HG03558 (cell line): Measurements from ENCODE around the gene PHYKPL.

Experiments used
- ATAC-seq: cut with Tn5 transposase; IDR thresholded peaks from one replicate; pipeline ENCODE4 v1.9.1; 2021; ENCODE audit warnings: moderate number of reproducible peaks; ENCODE audit not compliant: unreplicated experiment; ENCODE audit errors: extremely low read depth

The PHYKPL gene

GRCh38 chr5:178196281-178196812 is 36.3 kb downstream of the PHYKPL start:
- no peak for ATAC-seq

- ATAC-seq = no peak
Measured at GRCh38 chr5:178194026-178194425, 38.6 kb downstream of the PHYKPL start.

GRCh38 chr5:178193251-178193809 is 39.3 kb downstream of the PHYKPL start:
- ATAC-seq = no peak

- ATAC-seq = no peak
Measured at GRCh38 chr5:178192787-178193186, 39.8 kb downstream of the PHYKPL start.

- ATAC-seq = no peak
Measured at GRCh38 chr5:178192244-178192643, 40.4 kb downstream of the PHYKPL start.

GRCh38 chr5:178191661-178192060 is 40.9 kb downstream of the PHYKPL start:
- no peak for ATAC-seq

GRCh38 chr5:178189433-178189832 is 43.2 kb downstream of the PHYKPL start:
- ATAC-seq = no peak

GRCh38 chr5:178187014-178187413 is 45.6 kb downstream of the PHYKPL start, which contains the start of gene GMCL2:
Gene GMCL2, minus strand, starts transcription at chr5:178187371. Its CDS starts 72 bp downstream, at chr5:178187299.
- no peak for ATAC-seq

- ATAC-seq = no peak
Measured at GRCh38 chr5:178186427-178186826, 46.2 kb downstream of the PHYKPL start.

- ATAC-seq = no peak
Measured at GRCh38 chr5:178182158-178182876, 50.3 kb downstream of the PHYKPL start.

- no peak for ATAC-seq
Measured at GRCh38 chr5:178180141-178180863, 52.3 kb downstream of the PHYKPL start.

- no peak for ATAC-seq
Measured at GRCh38 chr5:178177569-178177968, 55.0 kb downstream of the PHYKPL start.

GRCh38 chr5:178176791-178177190 is 55.8 kb downstream of the PHYKPL start:
- no peak for ATAC-seq

GRCh38 chr5:178174456-178174855 is 58.1 kb downstream of the PHYKPL start:
- no peak for ATAC-seq

- no peak for ATAC-seq
Measured at GRCh38 chr5:178170455-178170854, 62.1 kb downstream of the PHYKPL start.

- no peak for ATAC-seq
Measured at GRCh38 chr5:178165581-178165980, 67.0 kb downstream of the PHYKPL start.

- no peak for ATAC-seq
Measured at GRCh38 chr5:178163772-178164735, 68.5 kb downstream of the PHYKPL start.

GRCh38 chr5:178162481-178162880 is 70.1 kb downstream of the PHYKPL start:
- ATAC-seq = no peak

GRCh38 chr5:178160176-178160575 is 72.4 kb downstream of the PHYKPL start:
- no peak for ATAC-seq
